Measurements from ENCODE around the gene BOD1L1.

GRCh38 chr4:13522282-13523104 is 105.0 kb downstream of the BOD1L1 start:
- TF ChIP-seq CTCF (IDR thresholded peaks at IDR 0.05) = no peak
- no peak for TF ChIP-seq POLR2AphosphoS5 (IDR thresholded peaks at IDR 0.05)
- TF ChIP-seq POLR2A (IDR thresholded peaks at IDR 0.05) = no peak

All from transverse colon (tissue), 4 donors.